GM12892 (cell line): ENCODE measurements around the gene KLHDC10.
"Not testable (repeated sequence)": the region's sequence is repeated elsewhere in the genome, so short reads cannot be mapped to it uniquely, and the experiment has no call there.

Source experiments
- DNase-seq: peaks from one replicate; pipeline ENCODE4 v3.0.0; 2011; ENCODE audit not compliant: insufficient read length
- FAIRE-seq: peaks from 2 replicates; lab custom pipeline; 2011; peaks lifted over from hg19 to GRCh38; lab: Jason Lieb, UNC
- POLR2A ChIP-seq: IDR thresholded peaks from 2 replicates; pipeline ENCODE4 v1.6.1; 2011; ENCODE audit warnings: low read depth, low read length, control low read depth
- POLR2AphosphoS5 ChIP-seq: IDR thresholded peaks from 2 replicates; pipeline ENCODE4 v1.6.1; 2011; ENCODE audit warnings: low read depth, low read length, control low read depth
- TAF1 ChIP-seq: IDR thresholded peaks from 2 replicates; pipeline ENCODE4 v1.6.1; 2011; ENCODE audit warnings: low read depth, mild to moderate bottlenecking, control low read depth, low read length, borderline replicate concordance

Gene KLHDC10

GRCh38 chr7:130112662-130113425, 42.5 kb downstream of the KLHDC10 start:
- DNase-seq (no peak), FAIRE-seq (no peak)
- no peak for TF ChIP-seq TAF1
- TF ChIP-seq POLR2A: no peak
- no peak for TF ChIP-seq POLR2AphosphoS5

- DNase-seq, FAIRE-seq: not testable (repeated sequence)
Observed at GRCh38 chr7:130113426-130113805, 43.1 kb downstream of the KLHDC10 start.

GRCh38 chr7:130113887-130114286, 43.6 kb downstream of the KLHDC10 start:
- no peak for DNase-seq
- FAIRE-seq: peak; percentile 24
- TF ChIP-seq POLR2A (no peak), POLR2AphosphoS5 (no peak), TAF1 (no peak)

- FAIRE-seq (no peak), DNase-seq (no peak)
Observed at GRCh38 chr7:130114374-130114773, 44.0 kb downstream of the KLHDC10 start.

GRCh38 chr7:130114776-130115175, 44.4 kb downstream of the KLHDC10 start:
- TF ChIP-seq TAF1 (no peak), POLR2AphosphoS5 (no peak), POLR2A (no peak)
- no peak for DNase-seq
- FAIRE-seq: no peak

More at GRCh38 chr7:130114374-130114773, 44.0 kb downstream of the KLHDC10 start:
- TF ChIP-seq TAF1 (no peak), POLR2AphosphoS5 (no peak), POLR2A (no peak)

- TF ChIP-seq TAF1 (no peak), POLR2A (no peak), POLR2AphosphoS5 (no peak)
- DNase-seq (no peak), FAIRE-seq (no peak)
Observed at GRCh38 chr7:130118294-130118693, 48.0 kb downstream of the KLHDC10 start.

- TF ChIP-seq TAF1 (no peak), POLR2A (no peak), POLR2AphosphoS5 (no peak)
- FAIRE-seq: no peak
- DNase-seq: no peak
Observed at GRCh38 chr7:130118801-130119200, 48.5 kb downstream of the KLHDC10 start.

GRCh38 chr7:130123501-130123900, 53.2 kb downstream of the KLHDC10 start:
- DNase-seq (no peak), FAIRE-seq (no peak)
- no peak for TF ChIP-seq POLR2AphosphoS5
- no peak for TF ChIP-seq TAF1
- TF ChIP-seq POLR2A: no peak

GRCh38 chr7:130124711-130125110, 54.4 kb downstream of the KLHDC10 start:
- TF ChIP-seq TAF1: no peak
- TF ChIP-seq POLR2AphosphoS5: no peak
- no peak for TF ChIP-seq POLR2A

GRCh38 chr7:130126840-130127239, 56.5 kb downstream of the KLHDC10 start:
- DNase-seq, FAIRE-seq: not testable (repeated sequence)

More at GRCh38 chr7:130124711-130125110, 54.4 kb downstream of the KLHDC10 start:
- no peak for DNase-seq
- no peak for FAIRE-seq

- no peak for DNase-seq
- FAIRE-seq: no peak
- TF ChIP-seq POLR2AphosphoS5: no peak
- TF ChIP-seq TAF1: no peak
- no peak for TF ChIP-seq POLR2A
Observed at GRCh38 chr7:130127404-130127803, 57.1 kb downstream of the KLHDC10 start.

- FAIRE-seq (no peak), DNase-seq (no peak)
- TF ChIP-seq TAF1 (no peak), POLR2AphosphoS5 (no peak), POLR2A (no peak)
Observed at GRCh38 chr7:130127821-130128317, 57.5 kb downstream of the KLHDC10 start.
